Astrocyte of the hippocampus (primary cell): Measurements from ENCODE around the gene UPF3A.
A peak's percentile ranks its signal among the peaks of the same experiment; 100 is the strongest.
"Not testable (repeated sequence)": the region's sequence is repeated elsewhere in the genome, so short reads cannot be mapped to it uniquely, and the experiment has no call there.

ENCODE experiments used
- DNase-seq: peaks from one replicate; pipeline ENCODE4 v3.0.0; 2011; ENCODE audit warnings: low read depth, low spot score

UPF3A gene

DNA sequence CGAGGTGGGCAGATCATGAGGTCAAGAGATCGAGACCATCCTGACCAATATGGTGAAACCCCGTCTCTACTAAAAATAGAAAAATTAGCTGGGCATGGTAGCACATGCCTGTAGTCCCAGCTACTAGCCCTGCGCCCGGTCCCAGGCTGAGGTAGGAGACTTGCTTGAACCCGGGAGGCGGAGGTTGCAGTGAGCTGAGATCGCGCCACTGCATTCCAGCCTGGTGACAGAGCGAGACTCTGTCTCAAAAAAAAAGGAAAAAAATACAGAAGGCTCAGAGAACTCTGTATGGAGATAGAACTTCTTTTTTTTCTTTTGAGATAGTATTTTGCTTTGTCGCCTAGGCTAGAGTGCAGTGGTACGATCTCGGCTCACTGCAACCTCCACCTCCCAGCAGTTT is 17.1 kb upstream of the UPF3A start:
- DNase-seq = not testable (repeated sequence)

DNA sequence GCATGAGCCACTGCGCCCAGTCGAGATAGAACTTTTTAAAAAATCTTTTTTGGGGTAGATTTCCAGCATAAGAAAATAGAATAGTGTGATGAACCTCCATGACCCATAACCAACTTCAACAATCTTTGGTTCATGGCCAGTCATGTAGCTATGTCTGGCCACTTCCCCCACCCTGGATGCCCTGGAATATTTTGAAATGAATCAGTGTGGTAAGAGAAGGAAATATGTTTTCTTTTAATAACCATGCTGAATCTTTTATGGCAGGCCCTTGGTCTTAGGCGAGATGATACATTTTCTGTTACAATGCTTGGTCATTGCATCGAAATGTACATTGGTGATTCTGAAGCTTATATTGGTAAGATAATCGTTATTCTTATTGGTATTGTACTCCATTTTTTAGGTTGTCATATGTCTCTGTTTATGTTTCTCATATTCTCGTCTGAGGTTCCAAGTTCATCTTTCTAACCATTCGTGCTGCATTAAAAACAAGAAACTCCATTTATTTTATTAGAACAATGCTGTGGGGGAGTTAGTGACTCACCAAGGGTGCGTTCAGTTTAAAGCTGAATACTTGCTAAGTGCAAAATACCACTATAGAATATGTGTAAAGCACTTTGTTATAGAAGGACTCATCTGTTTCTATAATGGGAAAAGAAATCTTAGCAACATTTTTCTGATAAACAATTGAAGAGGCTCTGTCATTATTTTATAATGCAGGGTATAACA is 16.4 kb upstream of the UPF3A start:
- peak; percentile 49 for DNase-seq

DNA sequence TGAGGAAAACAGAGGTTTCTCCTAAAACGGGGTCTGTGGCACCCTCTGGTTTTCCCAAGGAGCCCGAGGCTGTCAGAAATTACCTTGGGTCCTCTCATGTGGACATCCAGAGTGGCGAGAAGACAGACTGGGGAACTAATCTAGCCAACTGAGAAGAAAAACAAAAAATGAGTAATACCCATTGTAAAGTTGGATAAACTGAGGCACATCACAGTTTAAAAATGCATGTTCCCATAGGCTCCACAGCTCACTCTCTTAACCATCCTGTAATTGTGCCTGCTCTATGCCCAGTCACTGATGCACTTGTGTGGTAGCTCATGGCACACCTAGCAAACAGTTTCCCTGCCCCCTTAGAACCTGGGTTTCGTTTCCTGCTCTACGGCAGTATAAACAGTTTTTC is 15.2 kb upstream of the UPF3A start:
- no peak for DNase-seq

DNA sequence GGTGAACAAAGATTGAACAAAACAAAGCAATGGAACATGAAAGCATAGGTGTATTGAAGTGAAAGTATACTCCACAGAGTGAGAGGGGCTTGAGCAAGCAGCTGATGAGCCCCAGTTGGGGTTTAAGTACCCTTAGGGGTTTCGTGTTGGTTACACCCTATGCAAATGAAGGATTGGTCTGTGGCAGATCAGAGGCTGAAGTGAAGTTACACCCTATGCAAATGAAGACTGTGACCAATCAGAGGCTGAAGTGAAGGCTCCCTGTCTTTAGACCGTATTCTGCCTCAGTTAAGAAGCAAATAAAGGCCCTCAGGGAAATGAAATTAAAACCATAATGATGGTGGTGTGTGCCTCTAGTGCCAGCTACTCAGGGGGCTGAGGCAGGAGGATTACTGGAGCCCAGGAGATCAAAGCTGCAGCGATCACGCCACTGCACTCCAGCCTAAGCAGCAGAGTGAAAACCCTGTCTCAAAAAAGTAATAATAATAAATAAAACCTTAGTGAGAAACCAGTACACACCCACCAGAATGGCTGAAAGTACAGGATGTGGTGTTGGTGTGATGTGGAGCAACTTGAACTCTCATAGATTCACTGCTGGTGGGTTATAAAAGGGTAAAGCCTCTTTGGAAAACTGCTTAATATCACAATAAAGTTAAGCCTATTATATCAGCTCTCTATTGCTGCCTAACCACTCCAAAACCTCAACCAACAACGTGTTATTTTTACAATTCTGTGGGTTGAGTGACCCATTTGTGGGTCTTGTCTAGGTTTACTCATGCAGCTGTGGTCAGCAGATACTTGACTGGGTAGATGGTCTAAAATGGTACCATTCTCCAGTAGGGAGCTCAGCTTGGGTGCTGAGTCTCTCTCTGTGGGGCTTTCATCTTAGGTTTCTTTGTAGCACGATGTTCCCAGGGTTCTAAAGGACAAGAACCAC is 12.8 kb upstream of the UPF3A start:
- peak; percentile 38 for DNase-seq

DNA sequence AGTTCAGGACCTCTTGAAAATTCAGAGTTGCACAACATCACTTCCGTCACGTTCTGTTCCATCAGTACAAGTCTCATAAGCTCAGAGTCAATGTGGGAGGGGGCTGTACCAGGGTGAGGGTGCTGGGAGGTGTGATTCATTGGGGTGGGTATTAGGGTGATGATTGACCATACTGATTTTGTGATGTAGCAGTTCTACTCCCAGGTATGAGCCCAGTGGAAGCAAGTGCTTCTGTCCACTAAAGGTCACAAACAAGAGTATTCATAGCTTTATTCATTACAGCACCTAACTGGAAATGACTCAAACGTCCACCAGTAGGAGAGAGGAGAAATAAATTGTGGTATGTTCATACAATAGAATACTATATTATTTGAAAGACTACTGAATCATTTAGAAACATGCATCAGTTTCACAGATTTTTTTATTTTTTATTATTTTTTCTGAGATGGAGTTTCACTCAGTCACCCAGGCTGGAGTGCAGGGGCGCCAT is 12.1 kb upstream of the UPF3A start:
- no peak for DNase-seq

DNA sequence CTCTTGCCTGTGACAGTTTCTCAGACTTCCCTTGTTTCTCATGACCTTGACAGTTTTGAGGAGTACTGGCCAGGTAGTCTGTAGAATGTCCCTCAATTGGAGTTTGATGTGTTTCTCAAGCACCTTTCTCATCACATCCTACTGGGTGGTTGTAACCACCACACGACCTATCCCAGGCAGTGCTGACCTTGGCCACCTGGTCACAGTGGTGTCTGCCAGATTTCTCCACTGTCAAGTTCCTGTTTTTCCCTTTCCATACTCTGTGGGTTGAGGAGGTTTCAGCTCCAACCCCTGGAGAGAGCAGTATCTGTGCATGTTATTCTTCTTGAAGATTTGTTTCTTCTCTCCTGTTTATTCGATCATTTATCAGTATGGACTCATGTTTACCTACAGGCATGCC is 8.4 kb upstream of the UPF3A start:
- DNase-seq = no peak

- DNase-seq = no peak
These were observed 6.1 kb upstream of the UPF3A start for GRCh38 chr13:114275304-114275703.

DNA sequence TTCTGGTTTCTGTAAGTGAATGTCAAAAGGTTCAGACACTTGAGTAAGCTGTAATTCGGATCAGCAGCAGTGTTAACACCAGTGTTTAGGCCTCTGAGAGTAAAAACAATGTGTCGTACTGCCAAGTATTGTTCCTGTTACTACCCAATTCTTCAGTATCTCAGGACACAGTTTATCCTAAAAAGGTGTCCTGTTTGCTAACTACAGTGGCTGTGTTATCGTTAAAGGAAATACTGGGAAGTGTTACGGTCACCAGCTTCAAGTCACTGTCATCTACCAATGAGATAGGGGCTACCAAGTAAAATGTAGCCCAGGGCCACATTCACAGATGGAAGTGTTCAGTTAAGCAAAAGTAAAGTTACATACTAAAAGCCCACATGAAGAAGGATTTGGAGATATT is 2.3 kb upstream of the UPF3A start:
- no peak for DNase-seq

DNA sequence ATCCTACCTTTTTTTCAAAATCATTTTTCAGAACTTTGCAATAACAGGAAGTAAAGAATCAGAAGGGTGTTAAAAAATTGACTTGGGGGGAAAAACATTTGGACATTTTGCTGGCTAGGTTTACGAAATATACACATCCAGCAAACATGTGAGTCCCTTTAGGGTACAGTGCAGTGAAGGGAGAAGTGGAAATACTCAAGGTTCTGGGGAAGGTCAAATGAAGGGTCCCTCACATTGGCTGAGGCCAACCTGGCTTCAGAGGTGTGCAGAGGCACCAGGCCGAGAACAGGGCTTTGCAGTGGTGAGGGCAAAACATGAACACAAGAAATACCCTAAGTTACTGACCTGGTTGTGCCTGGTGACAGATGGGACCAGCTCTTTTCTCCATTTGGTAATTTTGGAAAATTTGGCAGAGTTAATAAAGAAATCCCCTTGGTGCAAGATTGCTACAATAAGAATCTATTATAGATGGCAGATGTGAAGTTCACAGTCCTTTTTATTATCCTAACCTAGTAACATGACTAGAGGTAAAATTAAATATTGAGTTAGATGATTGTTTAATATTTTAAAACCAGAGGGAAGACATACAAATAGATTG is 1.5 kb upstream of the UPF3A start:
- DNase-seq = no peak

DNA sequence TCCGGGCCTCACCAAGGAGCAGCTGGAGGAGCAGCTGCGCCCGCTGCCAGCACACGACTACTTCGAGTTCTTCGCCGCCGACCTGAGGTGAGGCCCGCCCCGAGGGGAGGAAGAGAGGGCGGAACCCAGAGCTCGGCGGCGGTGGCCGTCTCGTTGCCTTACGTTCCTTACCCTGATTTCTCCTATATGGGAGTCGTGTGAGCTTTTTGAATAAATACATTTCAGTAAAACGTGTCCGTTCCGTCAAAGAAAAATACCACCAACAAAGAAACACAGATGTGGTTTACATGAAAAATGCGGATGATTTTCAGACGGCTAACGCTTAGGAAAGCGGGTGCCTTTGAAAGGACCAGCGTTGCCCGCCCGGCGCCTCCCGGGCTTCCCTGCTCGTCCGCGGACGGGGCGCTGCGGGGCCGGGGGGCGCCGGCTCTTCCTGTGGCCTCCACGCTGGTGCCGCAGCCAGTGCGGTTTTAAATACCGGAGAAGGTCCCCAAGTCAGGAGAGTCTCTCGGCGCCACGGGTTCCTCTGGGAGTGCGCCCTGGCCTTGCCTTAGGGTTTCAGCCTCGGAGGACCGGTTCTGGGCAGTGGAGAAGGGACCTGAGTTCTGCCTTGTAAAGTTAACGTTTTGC is 755 bp downstream of the UPF3A start:
- peak; percentile 85 for DNase-seq

GRCh38 chr13:114283576-114283975 is 2.2 kb downstream of the UPF3A start:
- DNase-seq = no peak

DNA sequence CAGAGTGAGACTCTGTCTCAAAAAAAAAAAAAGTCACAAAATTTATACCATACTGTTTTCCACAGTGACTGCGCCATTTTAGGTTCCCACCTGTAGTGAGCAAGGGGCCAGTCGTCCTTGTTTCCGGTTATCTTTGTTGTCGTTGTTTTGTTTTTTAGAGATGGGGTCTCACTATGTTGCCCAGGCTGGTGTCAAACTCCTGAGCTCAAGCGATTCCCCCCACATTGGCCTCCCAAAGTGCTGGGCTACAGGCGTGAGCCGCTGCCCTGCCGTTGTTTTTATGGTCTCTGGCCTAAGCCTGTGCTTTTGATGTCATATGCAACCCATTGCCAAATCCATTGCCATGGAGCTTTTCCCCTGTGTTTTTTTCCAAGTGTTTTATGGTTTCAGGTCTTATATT is 3.3 kb downstream of the UPF3A start:
- DNase-seq = no peak

GRCh38 chr13:114285166-114285808 is 3.9 kb downstream of the UPF3A start:
- peak; percentile 42 for DNase-seq

- DNase-seq = peak; percentile 85
These were observed 5.4 kb downstream of the UPF3A start for GRCh38 chr13:114286808-114287207.

DNA sequence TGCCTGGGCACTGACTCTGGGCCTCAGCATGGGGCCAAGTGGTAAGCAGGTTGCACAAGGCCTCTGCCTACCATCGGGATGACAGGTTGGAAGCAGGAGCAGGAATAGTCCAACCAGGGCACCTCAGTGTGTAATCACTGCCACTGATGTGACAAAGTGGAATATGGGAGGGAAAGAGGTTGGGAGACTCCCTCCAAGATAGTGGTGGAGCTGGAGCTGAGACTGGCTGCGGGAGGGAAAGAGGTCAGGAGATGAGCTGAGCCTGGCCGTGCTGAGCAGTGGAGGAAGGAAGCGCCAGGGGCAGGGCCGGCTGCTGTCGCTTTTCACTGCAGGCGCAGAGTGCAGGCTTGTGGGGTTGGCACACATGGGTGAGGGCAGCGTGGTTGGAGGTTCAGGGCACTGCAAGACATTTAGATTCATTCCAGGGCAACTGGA is 6.8 kb downstream of the UPF3A start:
- DNase-seq = no peak

- DNase-seq = no peak
These were observed 15.0 kb downstream of the UPF3A start for GRCh38 chr13:114296448-114296847.

GRCh38 chr13:114296902-114297301 is 15.5 kb downstream of the UPF3A start:
- no peak for DNase-seq

DNA sequence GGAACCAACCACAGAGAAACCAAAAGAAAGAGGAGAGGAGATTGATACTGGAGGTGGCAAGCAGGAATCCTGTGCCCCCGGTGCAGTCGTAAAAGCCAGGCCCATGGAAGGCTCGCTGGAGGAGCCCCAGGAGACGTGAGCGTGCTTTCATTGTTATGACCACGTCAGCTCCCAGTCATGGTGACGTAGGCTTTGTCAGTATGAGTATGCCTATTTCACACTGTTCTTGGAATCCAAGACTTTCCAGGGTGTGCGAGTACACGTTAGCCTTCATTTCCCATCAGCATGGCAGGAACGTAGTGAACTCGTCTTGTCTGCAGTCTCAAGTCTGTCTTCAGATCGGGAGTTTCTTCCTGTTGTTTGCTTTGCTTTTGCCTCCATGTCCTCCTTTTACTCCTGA is 17.5 kb downstream of the UPF3A start:
- no peak for DNase-seq

GRCh38 chr13:114299604-114300305 is 18.4 kb downstream of the UPF3A start:
- no peak for DNase-seq

- no peak for DNase-seq
These were observed 22.4 kb downstream of the UPF3A start for GRCh38 chr13:114303700-114304327.
